Endothelial cell of umbilical vein (primary cell): ENCODE data around the gene NUDT8. TPM values are rescaled to one million over a fixed set of nuclear protein-coding genes. Genes with fewer than 3 reads are reported as not detected.

ENCODE experiments used
- BruUV-seq: library from RNA; stranded (reverse); fragments of 400-500 nt; replicated peaks from 2 replicates; lab custom pipeline; 2021; lab: Mats Ljungman, UMichigan
- CTCF ChIA-PET: fragments of 300-600, 350-600 bp; sonication (Branson Sonifier 250); formaldehyde crosslinking; loops from one replicate; lab custom pipeline; 2021; ENCODE audit warnings: antibody characterized with exemption, inconsistent platforms; lab: Charles Lee
- POLR2A ChIA-PET: fragments of 300-600, 350-600 bp; sonication (Branson Sonifier 250); formaldehyde crosslinking; loops from one replicate; lab custom pipeline; 2021; ENCODE audit warnings: antibody characterized with exemption, inconsistent platforms; lab: Charles Lee
- DNase-seq: peaks from one replicate; pipeline ENCODE4 v3.0.0-alpha.2; 2011; ENCODE audit warnings: low read depth, low spot score
- FAIRE-seq: peaks from 2 replicates; lab custom pipeline; 2011; peaks lifted over from hg19 to GRCh38; lab: Jason Lieb, UNC
- H2AFZ ChIP-seq: 2 replicates; pipeline ENCODE4 v1.6.0; 2012; ENCODE audit warnings: low read depth, low read length, control low read depth, inconsistent platforms
- H3K27ac ChIP-seq: 2 replicates; pipeline ENCODE4 v1.5.1; 2011; ENCODE audit warnings: low read depth, mild to moderate bottlenecking, control low read depth, low read length, moderate library complexity; ENCODE audit not compliant: insufficient read depth
- H3K27me3 ChIP-seq, 2 experiments: 2 replicates each; pipeline versions ENCODE4 v1.6.0 to v1.6.1; 2011; ENCODE audit warnings: low read length in 2 of 2, mixed read lengths in 1 of 2; ENCODE audit not compliant: control insufficient read depth in 2 of 2, insufficient read depth in 2 of 2
- H3K36me3 ChIP-seq, 2 experiments: 2 replicates in 1 of 2; 3 replicates in 1 of 2; pipeline ENCODE4 v1.5.1; 2011; ENCODE audit warnings: low read length in 2 of 2, mild to moderate bottlenecking in 1 of 2, moderate library complexity in 1 of 2; ENCODE audit not compliant: control insufficient read depth in 2 of 2, insufficient read depth in 2 of 2; ENCODE audit errors: extremely low read depth in 1 of 2
- H3K4me1 ChIP-seq: 3 replicates; pipeline ENCODE4 v1.5.1; 2011; ENCODE audit warnings: mild to moderate bottlenecking, low read length; ENCODE audit not compliant: control insufficient read depth, insufficient read depth; ENCODE audit errors: extremely low read depth
- H3K4me2 ChIP-seq: 2 replicates; pipeline ENCODE4 v1.6.1; 2011; ENCODE audit warnings: low read length, control low read depth, mixed read lengths; ENCODE audit not compliant: insufficient read depth
- H3K4me3 ChIP-seq, 3 experiments: fragments of 200-600 bp in 1 of 3; sonication (generic), shearing (Covaris generic) in 1 of 3; replicated peaks in 1 of 3; 2 replicates each; pipeline ENCODE4 v1.5.1; 2011 to 2016; ENCODE audit warnings: control low read depth in 3 of 3, low read length in 3 of 3, mild to moderate bottlenecking in 2 of 3, inconsistent platforms in 1 of 3, low read depth in 1 of 3, moderate library complexity in 1 of 3; ENCODE audit not compliant: insufficient read depth in 1 of 3
- H3K79me2 ChIP-seq: 2 replicates; pipeline ENCODE4 v1.6.0; 2012; ENCODE audit warnings: low read length, inconsistent platforms; ENCODE audit not compliant: control insufficient read depth, insufficient read depth
- H3K9ac ChIP-seq: replicated peaks from 2 replicates; pipeline ENCODE3; 2011; ENCODE audit warnings: low read length, control low read depth; ENCODE audit not compliant: insufficient read depth; ENCODE audit errors: extremely low read depth
- H3K9me1 ChIP-seq: replicated peaks from 3 replicates; pipeline ENCODE4 v1.6.0; 2011; ENCODE audit warnings: mild to moderate bottlenecking, low read length; ENCODE audit not compliant: control insufficient read depth, insufficient read depth; ENCODE audit errors: extremely low read depth
- H3K9me3 ChIP-seq: replicated peaks from 2 replicates; pipeline ENCODE4 v1.5.1; 2012; ENCODE audit warnings: low read length, inconsistent platforms; ENCODE audit not compliant: control insufficient read depth, insufficient read depth
- H4K20me1 ChIP-seq: replicated peaks from 2 replicates; pipeline ENCODE3; 2011; ENCODE audit warnings: mild to moderate bottlenecking, low read length; ENCODE audit not compliant: control insufficient read depth, insufficient read depth; ENCODE audit errors: extremely low read depth
- CTCF ChIP-seq, 2 donors: IDR thresholded peaks; 1 replicate in 1 of 2; 2 replicates in 1 of 2; pipeline ENCODE4 v1.5.1; 2011; ENCODE audit warnings: low read length in 2 of 2, mild to moderate bottlenecking in 2 of 2, moderate library complexity in 2 of 2, control low read depth in 1 of 2, inconsistent platforms in 1 of 2, low read depth in 1 of 2; ENCODE audit not compliant: insufficient read depth in 1 of 2; ENCODE audit errors: extremely low read depth in 1 of 2
- EZH2 ChIP-seq: IDR thresholded peaks from 2 replicates; pipeline ENCODE4 v1.6.1; 2012; ENCODE audit warnings: borderline replicate concordance, low read depth, mild to moderate bottlenecking, moderate library complexity, low read length, inconsistent platforms; ENCODE audit not compliant: severe bottlenecking
- FOS ChIP-seq: IDR thresholded peaks from 2 replicates; pipeline ENCODE4 v1.6.1; 2011; ENCODE audit warnings: mild to moderate bottlenecking, low read length, moderate library complexity, borderline replicate concordance; ENCODE audit not compliant: insufficient read depth
- JUN ChIP-seq: IDR thresholded peaks from 2 replicates; pipeline ENCODE4 v1.6.1; 2011; ENCODE audit warnings: borderline replicate concordance, low read depth; ENCODE audit not compliant: insufficient read length, insufficient read depth
- POLR2AphosphoS5 ChIP-seq: IDR thresholded peaks from 2 replicates; pipeline ENCODE4 v1.6.1; 2012; ENCODE audit warnings: low read depth, mild to moderate bottlenecking, control low read depth, low read length, moderate library complexity; ENCODE audit not compliant: insufficient read depth
- dilution Hi-C: fragments of 300-500 bp; cut with MboI; formaldehyde crosslinking; loops from one replicate; pipeline ENCODE4 v1.15.0; 2019; ENCODE audit warnings: low sequenced_read_pairs; ENCODE audit not compliant: extremely low pct_ligation_motif_present
- intact Hi-C: fragments of 100-400 bp; cut with micrococcal nuclease; formaldehyde crosslinking; loops from one replicate; pipeline ENCODE4 v1.10.0; 2022
- polyA plus RNA-seq, 4 experiments: library from polyadenylated mRNA; depleted of rRNA in 3 of 4; stranded (reverse) in 3 of 4; unstranded in 1 of 4; fragments of >200 nt; gene quantifications; 2 replicates each; pipeline versions ENCODE4 v1.2.1 to v1.2.3, GENCODE V29; 2011 to 2012; ENCODE audit warnings: missing spikeins in 1 of 4
- total RNA-seq: library from RNA; stranded (reverse); gene quantifications from 2 replicates; pipeline ENCODE4 v1.2.3, GENCODE V29; 2021
- TF ChIP-seq, protein P1 (sequence below): IDR thresholded peaks from 2 replicates; pipeline ENCODE4 v1.6.1; 2011; ENCODE audit not compliant: insufficient read depth, insufficient read length

The NUDT8 gene
- total and polyA plus RNA-seq, 2 donors (not counting 3 experiments of a cell fraction or from before 2014, with no cell fraction given), result 14.1 to 20.4 TPM

- H4K20me1 ChIP-seq, result no peaks in the 10 kb centered on the region
- DNase-seq, result no peak
- no peak overlapping the region for H3K27ac ChIP-seq
- no peak overlapping the region for H3K9ac ChIP-seq
- no TSS peak for BruUV-seq
- intact Hi-C loops (no loop called here), dilution Hi-C loops (no loop called here)
- no peak overlapping the region for H3K4me3 ChIP-seq
- FAIRE-seq, result no peak
- ChIA-PET CTCF (no interaction called here), POLR2A (no interaction called here)
- no peaks in the 10 kb centered on the region for H3K36me3 ChIP-seq
- H3K27me3 ChIP-seq, result peaks cover 14 to 31% of the 10 kb centered on the region in 2 experiments
- no peaks in the 10 kb centered on the region for H3K9me1 ChIP-seq
- H3K9me3 ChIP-seq, result no peaks in the 10 kb centered on the region
- TF ChIP-seq EZH2, result no peak
- TF ChIP-seq, protein P1, sequence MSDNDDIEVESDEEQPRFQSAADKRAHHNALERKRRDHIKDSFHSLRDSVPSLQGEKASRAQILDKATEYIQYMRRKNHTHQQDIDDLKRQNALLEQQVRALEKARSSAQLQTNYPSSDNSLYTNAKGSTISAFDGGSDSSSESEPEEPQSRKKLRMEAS, result no peak
- no peak for TF ChIP-seq FOS
- no peak for TF ChIP-seq JUN
- TF ChIP-seq CTCF (IDR thresholded peaks at IDR 0.05; ENCODE audit: extremely low read depth in 1 of 2, insufficient read depth in 1 of 2, low read depth in 1 of 2, low read length in 2 of 2), result no peak
- TF ChIP-seq POLR2AphosphoS5, result no peak
- H3K4me1 ChIP-seq, result no peaks in the 10 kb centered on the region
- H3K4me2 ChIP-seq, result no peak overlapping the region
- no peak overlapping the region for H2AFZ ChIP-seq
- no peaks in the 10 kb centered on the region for H3K79me2 ChIP-seq
These were observed 32.9 kb downstream of the NUDT8 start for GRCh38 chr11:67596753-67597300.
